Thymus (tissue), 11 donors: Measurements from ENCODE around the gene HSFX4. TPM values are rescaled to one million over a fixed set of nuclear protein-coding genes. Genes with fewer than 3 reads are reported as not detected.

Source experiments
- DNase-seq, 9 donors: peaks; one replicate each; pipeline ENCODE4 v3.0.0-alpha.2; 2013; ENCODE audit warnings: low spot score in 9 of 9, low read depth in 6 of 9, missing footprints in 1 of 9
- H3K27ac ChIP-seq, 2 donors: one replicate each; pipeline ENCODE4 v1.5.1; 2013; ENCODE audit warnings: control low read depth in 1 of 2, low read depth in 1 of 2, low read length in 1 of 2, mild to moderate bottlenecking in 1 of 2, moderate library complexity in 1 of 2
- H3K27me3 ChIP-seq, 2 donors: one replicate each; pipeline ENCODE4 v1.5.1; 2013; ENCODE audit warnings: low read length in 1 of 2; ENCODE audit not compliant: control insufficient read depth in 2 of 2, insufficient read depth in 1 of 2
- H3K36me3 ChIP-seq, 2 donors: one replicate each; pipeline ENCODE4 v1.5.1; 2013; ENCODE audit warnings: low read length in 1 of 2, mild to moderate bottlenecking in 1 of 2, moderate library complexity in 1 of 2; ENCODE audit not compliant: control insufficient read depth in 2 of 2, insufficient read depth in 2 of 2
- H3K4me1 ChIP-seq, 2 donors: one replicate each; pipeline ENCODE4 v1.5.1; 2013; ENCODE audit warnings: low read length in 2 of 2; ENCODE audit not compliant: control insufficient read depth in 2 of 2, insufficient read depth in 2 of 2
- H3K4me3 ChIP-seq, 2 donors: one replicate each; pipeline ENCODE4 v1.5.1; 2013; ENCODE audit warnings: low read length in 2 of 2, control low read depth in 1 of 2, mild to moderate bottlenecking in 1 of 2
- H3K9me3 ChIP-seq, 2 donors: one replicate each; pipeline ENCODE4 v1.5.1; 2013; ENCODE audit warnings: low read length in 1 of 2, mild to moderate bottlenecking in 1 of 2; ENCODE audit not compliant: control insufficient read depth in 2 of 2, insufficient read depth in 1 of 2
- WGBS: extraction: QIAGEN DNeasy Blood & Tissue Kit; methylation state at CpG from one replicate; pipeline ENCODE4 v1.1.7; 2013; 5-methylcytosine and 5-hydroxymethylcytosine counted together
- polyA plus RNA-seq: library from polyadenylated mRNA; stranded (reverse); fragments of 200-250 nt; gene quantifications from one replicate; pipeline ENCODE4 v1.2.3, GENCODE V29; 2013
- total RNA-seq: library from RNA; stranded (reverse); fragments of 120-200 nt; gene quantifications from one replicate; pipeline ENCODE4 v1.2.4, GENCODE V29; 2013
- donor health status: healthy.

The HSFX4 gene
- total and polyA plus RNA-seq, 2 donors: 0.28 to 1.5 TPM

DNA sequence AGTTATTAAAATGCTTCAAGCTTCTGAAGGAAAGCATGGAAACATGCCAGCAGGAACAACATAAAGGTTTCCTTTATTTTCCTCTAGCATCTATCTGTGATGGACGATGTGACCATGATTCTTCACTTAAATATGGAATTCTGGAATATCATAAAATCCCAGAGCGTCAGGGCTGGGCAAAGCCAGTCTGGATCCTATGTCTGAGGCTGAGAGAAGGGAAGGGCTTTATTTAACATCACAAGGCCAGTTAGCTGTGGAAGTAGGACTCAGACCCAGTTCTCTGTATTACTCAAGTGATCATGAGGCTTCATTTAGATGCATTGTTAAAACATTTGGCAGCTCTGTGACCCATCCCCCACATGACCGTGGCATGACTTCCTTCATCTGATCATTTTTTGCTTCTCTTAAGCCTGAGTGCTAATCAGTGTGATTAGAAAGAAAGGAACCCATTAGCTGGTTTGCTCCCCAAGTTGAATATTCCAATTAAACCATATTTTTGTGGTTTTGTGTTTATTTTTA lies 49.8 kb downstream of the HSFX4 start:
- DNase-seq: no peak
- no peak overlapping the region for H3K27ac ChIP-seq
- 96% methylated on average over 3 of the region's 3 CpGs for WGBS

More for the DNA sequence above, 49.8 kb downstream of the HSFX4 start:
- Histone ChIP-seq H3K4me1 (no peaks in the 10 kb centered on the region), H3K4me3 (no peak overlapping the region), H3K27me3 (no peaks in the 10 kb centered on the region), H3K9me3 (no peaks in the 10 kb centered on the region), H3K36me3 (no peaks in the 10 kb centered on the region)

Other genes with a start within 250 kb of the HSFX4 start
- 0.05 TPM for gene MAGEA11, start 217.5 kb upstream of the HSFX4 start, total RNA-seq
- gene MAGEA11, start 217.5 kb upstream of the HSFX4 start, polyA plus RNA-seq: 0.50 TPM
- 0.24 TPM for gene HSFX1, start 155.5 kb upstream of the HSFX4 start, total RNA-seq
- 0.25 TPM for gene HSFX1, start 155.5 kb upstream of the HSFX4 start, polyA plus RNA-seq
- gene MAGEA9, start 147.6 kb upstream of the HSFX4 start, total RNA-seq: not detected
- 0.02 TPM for gene MAGEA9, start 147.6 kb upstream of the HSFX4 start, polyA plus RNA-seq
- gene MAGEA8, start 48.4 kb upstream of the HSFX4 start, total RNA-seq: not detected
- gene MAGEA8, start 48.4 kb upstream of the HSFX4 start, polyA plus RNA-seq: 0.07 TPM
- 20.4 TPM for gene EOLA2, start 8.9 kb downstream of the HSFX4 start, total RNA-seq
- 57.3 TPM for gene EOLA2, start 8.9 kb downstream of the HSFX4 start, polyA plus RNA-seq